Left lung (tissue), 10 donors: ENCODE results near the gene STARD4. TPM values are rescaled to one million over a fixed set of nuclear protein-coding genes. Genes with fewer than 3 reads are reported as not detected.

Source experiments
- ATAC-seq: fragments of 200-7000 bp; cut with Tn5 transposase; one replicate; pipeline ENCODE4 v1.9.1; 2020; ENCODE audit warnings: moderate library complexity
- DNase-seq, 4 donors: peaks; one replicate each; pipeline ENCODE4 v3.0.0-alpha.2; 2013 to 2020
- H3K27ac ChIP-seq, 2 donors: fragments of 200-600 bp; sonication (generic) in 1 of 2; one replicate each; pipeline versions ENCODE4 v1.5.0 to v1.8.0; 2020 to 2021
- H3K27me3 ChIP-seq, 2 donors: fragments of 200-600 bp; sonication (generic) in 1 of 2; one replicate each; pipeline versions ENCODE4 v1.5.0 to v1.8.0; 2020 to 2021
- H3K36me3 ChIP-seq, 2 donors: fragments of 200-600 bp; sonication (generic) in 1 of 2; one replicate each; pipeline versions ENCODE4 v1.5.0 to v1.8.0; 2020 to 2021
- H3K4me1 ChIP-seq, 2 donors: fragments of 200-600 bp; one replicate each; pipeline ENCODE4 v1.8.0; 2021
- H3K4me3 ChIP-seq, 2 donors: fragments of 200-600 bp; sonication (generic) in 1 of 2; one replicate each; pipeline versions ENCODE4 v1.5.0 to v1.8.0; 2020 to 2021; ENCODE audit warnings: mild to moderate bottlenecking in 1 of 2
- H3K9me3 ChIP-seq, 2 donors: fragments of 200-600 bp; sonication (generic) in 1 of 2; one replicate each; pipeline versions ENCODE4 v1.5.0 to v1.8.0; 2020 to 2021
- intact Hi-C, 2 donors: fragments of 100-400 bp; cut with DNase I; formaldehyde crosslinking; loops; one replicate each; pipeline versions ENCODE4 v1.11.2 to v1.14.2; 2022
- polyA plus RNA-seq, 6 donors: library from polyadenylated mRNA; unstranded; fragments of 120-200 nt; gene quantifications; one replicate each; pipeline ENCODE4 v1.2.1, GENCODE V29; 2013; ENCODE audit not compliant: insufficient read length in 6 of 6
- total RNA-seq, 2 donors: library from RNA; stranded (reverse); fragmentation: NEBNext Ultra II Directional; extraction: Animal tissue kit (Norgen Biotek cat#: 25700); gene quantifications; one replicate each; pipeline ENCODE4 v1.2.1, GENCODE V29; 2021
- TF ChIP-seq, protein P1 (sequence below), 2 donors: fragments of 200-600 bp; sonication (generic) in 1 of 2; IDR thresholded peaks; one replicate each; pipeline versions ENCODE4 v1.5.0 to v1.8.0; 2021; ENCODE audit warnings: antibody characterized with exemption in 2 of 2
- donor health status: DM: no; HTN: yes; CAD: no.
- donor health status: DM: no; HTN: no; CAD: no.

STARD4 gene
- total and polyA plus RNA-seq, 8 donors, result 32.4 to 68.2 (median 38.2) TPM

DNA sequence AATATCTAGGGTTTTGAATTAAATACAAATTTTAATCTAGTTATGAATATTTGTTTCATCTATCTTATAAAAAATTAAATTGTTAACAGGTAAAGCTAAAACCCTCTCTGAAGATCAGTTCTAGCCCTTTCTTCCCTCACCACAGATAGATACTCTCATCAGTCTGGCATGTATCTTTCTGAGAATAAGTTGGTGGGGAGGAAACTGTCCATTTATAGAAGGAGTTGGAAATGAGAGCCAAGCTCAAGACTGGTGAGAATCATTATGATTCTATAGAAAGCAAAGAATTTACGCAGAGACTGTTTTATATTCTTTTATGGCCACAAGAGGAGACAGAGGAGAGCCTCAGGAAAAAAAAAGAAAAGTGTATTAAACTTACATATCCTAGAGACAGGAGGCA is 59.0 kb downstream of the STARD4 start:
- ATAC-seq (no peak), DNase-seq (no peak)
- Histone ChIP-seq H3K27ac (no peak overlapping the region), H3K27me3 (no peaks in the 10 kb centered on the region), H3K4me1 (no peaks in the 10 kb centered on the region), H3K36me3 (no peaks in the 10 kb centered on the region), H3K9me3 (no peaks in the 10 kb centered on the region), H3K4me3 (no peak overlapping the region)
- TF ChIP-seq, protein P1, sequence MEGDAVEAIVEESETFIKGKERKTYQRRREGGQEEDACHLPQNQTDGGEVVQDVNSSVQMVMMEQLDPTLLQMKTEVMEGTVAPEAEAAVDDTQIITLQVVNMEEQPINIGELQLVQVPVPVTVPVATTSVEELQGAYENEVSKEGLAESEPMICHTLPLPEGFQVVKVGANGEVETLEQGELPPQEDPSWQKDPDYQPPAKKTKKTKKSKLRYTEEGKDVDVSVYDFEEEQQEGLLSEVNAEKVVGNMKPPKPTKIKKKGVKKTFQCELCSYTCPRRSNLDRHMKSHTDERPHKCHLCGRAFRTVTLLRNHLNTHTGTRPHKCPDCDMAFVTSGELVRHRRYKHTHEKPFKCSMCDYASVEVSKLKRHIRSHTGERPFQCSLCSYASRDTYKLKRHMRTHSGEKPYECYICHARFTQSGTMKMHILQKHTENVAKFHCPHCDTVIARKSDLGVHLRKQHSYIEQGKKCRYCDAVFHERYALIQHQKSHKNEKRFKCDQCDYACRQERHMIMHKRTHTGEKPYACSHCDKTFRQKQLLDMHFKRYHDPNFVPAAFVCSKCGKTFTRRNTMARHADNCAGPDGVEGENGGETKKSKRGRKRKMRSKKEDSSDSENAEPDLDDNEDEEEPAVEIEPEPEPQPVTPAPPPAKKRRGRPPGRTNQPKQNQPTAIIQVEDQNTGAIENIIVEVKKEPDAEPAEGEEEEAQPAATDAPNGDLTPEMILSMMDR (IDR thresholded peaks at IDR 0.05), result no peak
- intact Hi-C loops, result no loop called here

DNA sequence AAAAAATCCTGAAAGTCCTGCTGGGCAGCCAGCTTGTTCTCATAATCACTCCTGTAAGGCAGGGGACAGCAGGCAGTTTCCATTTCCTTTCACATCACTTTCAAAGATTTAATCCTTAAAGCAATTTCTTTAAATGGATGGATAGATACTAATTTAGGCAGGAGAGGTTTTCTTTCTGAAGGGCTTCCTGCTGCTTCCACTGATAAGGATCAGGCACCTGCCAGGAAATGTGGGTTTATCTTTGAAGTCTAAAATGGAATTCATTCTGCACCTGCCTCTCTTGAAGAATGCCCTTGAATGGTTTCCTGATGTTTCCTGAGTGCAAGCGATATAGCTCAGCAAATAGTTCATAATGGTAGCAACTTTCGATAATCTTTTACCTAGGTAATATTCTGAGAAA is 64.5 kb downstream of the STARD4 start:
- Histone ChIP-seq H3K27me3 (no peaks in the 10 kb centered on the region), H3K36me3 (no peaks in the 10 kb centered on the region), H3K4me1 (no peaks in the 10 kb centered on the region), H3K27ac (no peak overlapping the region), H3K4me3 (no peak overlapping the region), H3K9me3 (no peaks in the 10 kb centered on the region)
- ATAC-seq, result no peak
- no peak for DNase-seq
- TF ChIP-seq, protein P1 (IDR thresholded peaks at IDR 0.05), result no peak
- intact Hi-C loops, result no loop called here

DNA sequence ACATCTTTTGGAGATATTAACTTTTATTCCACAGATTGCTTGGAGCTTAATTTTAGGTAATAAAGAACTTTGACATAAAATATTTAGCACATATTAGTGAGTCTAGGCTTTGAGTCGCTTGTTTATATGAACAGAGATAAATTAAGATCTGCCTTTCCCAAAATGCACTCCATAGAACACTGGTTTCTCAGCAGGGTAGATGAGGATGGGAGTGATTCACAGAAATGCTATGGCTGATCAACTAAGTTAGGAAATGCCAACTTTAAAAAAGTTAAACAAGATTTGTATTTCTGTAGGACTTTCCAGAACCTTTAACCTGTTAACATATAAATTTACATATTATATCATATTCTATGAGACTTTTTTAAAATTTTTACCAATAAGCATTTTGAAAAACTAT is 65.2 kb downstream of the STARD4 start:
- Histone ChIP-seq H3K36me3 (no peaks in the 10 kb centered on the region), H3K4me3 (no peak overlapping the region), H3K4me1 (no peaks in the 10 kb centered on the region), H3K27me3 (no peaks in the 10 kb centered on the region), H3K9me3 (no peaks in the 10 kb centered on the region), H3K27ac (no peak overlapping the region)
- TF ChIP-seq, protein P1 (IDR thresholded peaks at IDR 0.05), result no peak
- DNase-seq (no peak), ATAC-seq (no peak)
- intact Hi-C loops, result no loop called here

Other genes with a start within 250 kb of the STARD4 start
- gene NREP, start 244.7 kb upstream of the STARD4 start, total RNA-seq, result 10 to 100 TPM; 33.9 to 83.3 TPM
- gene NREP, start 244.7 kb upstream of the STARD4 start, polyA plus RNA-seq, result 1,000 to 10,000 TPM in 4 of 6 donors, 100 to 1,000 TPM in 2; 977 to 1,154 (median 1,069) TPM